Hepatocyte (in vitro differentiated cells): ENCODE measurements around the gene C19orf38.

Experiments used
- EZH2 ChIP-seq: fragments of 200-600 bp; sonication (generic); IDR thresholded peaks from 2 replicates; pipeline ENCODE4 v1.6.1; 2016; ENCODE audit warnings: antibody characterized with exemption, mild to moderate bottlenecking, borderline replicate concordance
- EZH2phosphoT487 ChIP-seq: fragments of 200-600 bp; sonication (generic); IDR thresholded peaks from one replicate; pipeline ENCODE4 v1.6.1; 2018; ENCODE audit warnings: antibody characterized with exemption, mild to moderate bottlenecking, low read depth, moderate library complexity; ENCODE audit not compliant: unreplicated experiment, severe bottlenecking
- TF ChIP-seq, protein P1 (sequence below): fragments of 200-600 bp; sonication (generic); IDR thresholded peaks from 2 replicates; pipeline ENCODE4 v1.5.1; 2016; ENCODE audit warnings: antibody characterized with exemption, mild to moderate bottlenecking; ENCODE audit not compliant: poor library complexity

- TF ChIP-seq, protein P1, sequence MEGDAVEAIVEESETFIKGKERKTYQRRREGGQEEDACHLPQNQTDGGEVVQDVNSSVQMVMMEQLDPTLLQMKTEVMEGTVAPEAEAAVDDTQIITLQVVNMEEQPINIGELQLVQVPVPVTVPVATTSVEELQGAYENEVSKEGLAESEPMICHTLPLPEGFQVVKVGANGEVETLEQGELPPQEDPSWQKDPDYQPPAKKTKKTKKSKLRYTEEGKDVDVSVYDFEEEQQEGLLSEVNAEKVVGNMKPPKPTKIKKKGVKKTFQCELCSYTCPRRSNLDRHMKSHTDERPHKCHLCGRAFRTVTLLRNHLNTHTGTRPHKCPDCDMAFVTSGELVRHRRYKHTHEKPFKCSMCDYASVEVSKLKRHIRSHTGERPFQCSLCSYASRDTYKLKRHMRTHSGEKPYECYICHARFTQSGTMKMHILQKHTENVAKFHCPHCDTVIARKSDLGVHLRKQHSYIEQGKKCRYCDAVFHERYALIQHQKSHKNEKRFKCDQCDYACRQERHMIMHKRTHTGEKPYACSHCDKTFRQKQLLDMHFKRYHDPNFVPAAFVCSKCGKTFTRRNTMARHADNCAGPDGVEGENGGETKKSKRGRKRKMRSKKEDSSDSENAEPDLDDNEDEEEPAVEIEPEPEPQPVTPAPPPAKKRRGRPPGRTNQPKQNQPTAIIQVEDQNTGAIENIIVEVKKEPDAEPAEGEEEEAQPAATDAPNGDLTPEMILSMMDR, result no peak
- TF ChIP-seq EZH2phosphoT487 (no peak), EZH2 (no peak)
These were observed 15.0 kb downstream of the C19orf38 start for GRCh38 chr19:10863107-10863717.
